CD4-positive, alpha-beta T cell treated with Interleukin-6 for 4 hours (primary cell): ENCODE measurements around the gene MAGI2.

Experiments used
- DNase-seq: peaks from one replicate; pipeline ENCODE4 v3.0.0-alpha.2; 2020; ENCODE audit warnings: mixed read lengths

MAGI2 gene

GRCh38 chr7:78195281-78195680, 1258.2 kb downstream of the MAGI2 start:
- DNase-seq: no peak

GRCh38 chr7:78194611-78195010, 1258.9 kb downstream of the MAGI2 start:
- DNase-seq: no peak

GRCh38 chr7:78191475-78192079, 1261.9 kb downstream of the MAGI2 start:
- DNase-seq: no peak

GRCh38 chr7:78189762-78190161, 1263.7 kb downstream of the MAGI2 start:
- no peak for DNase-seq

GRCh38 chr7:78185149-78185745, 1268.2 kb downstream of the MAGI2 start:
- no peak for DNase-seq

- no peak for DNase-seq
These were observed 1269.2 kb downstream of the MAGI2 start for GRCh38 chr7:78184299-78184698.

GRCh38 chr7:78179827-78180477, 1273.5 kb downstream of the MAGI2 start:
- no peak for DNase-seq

- no peak for DNase-seq
These were observed 1274.3 kb downstream of the MAGI2 start for GRCh38 chr7:78179211-78179610.

GRCh38 chr7:78178319-78178718, 1275.1 kb downstream of the MAGI2 start:
- DNase-seq: no peak

- no peak for DNase-seq
These were observed 1277.3 kb downstream of the MAGI2 start for GRCh38 chr7:78176171-78176570.

- DNase-seq: no peak
These were observed 1278.0 kb downstream of the MAGI2 start for GRCh38 chr7:78175330-78176100.

- DNase-seq: no peak
These were observed 1279.8 kb downstream of the MAGI2 start for GRCh38 chr7:78173666-78174065.

GRCh38 chr7:78172933-78173591, 1280.4 kb downstream of the MAGI2 start:
- DNase-seq: no peak

GRCh38 chr7:78172267-78172757, 1281.2 kb downstream of the MAGI2 start:
- no peak for DNase-seq

- no peak for DNase-seq
These were observed 1282.1 kb downstream of the MAGI2 start for GRCh38 chr7:78171398-78171797.

GRCh38 chr7:78170815-78171214, 1282.7 kb downstream of the MAGI2 start:
- no peak for DNase-seq

GRCh38 chr7:78169992-78170391, 1283.5 kb downstream of the MAGI2 start:
- DNase-seq: no peak

- DNase-seq: no peak
These were observed 1284.6 kb downstream of the MAGI2 start for GRCh38 chr7:78168865-78169264.

- no peak for DNase-seq
These were observed 1285.6 kb downstream of the MAGI2 start for GRCh38 chr7:78167860-78168259.

GRCh38 chr7:78165854-78166253, 1287.6 kb downstream of the MAGI2 start:
- no peak for DNase-seq

GRCh38 chr7:78165454-78165853, 1288.0 kb downstream of the MAGI2 start:
- no peak for DNase-seq

GRCh38 chr7:78164459-78164858, 1289.0 kb downstream of the MAGI2 start:
- DNase-seq: no peak

GRCh38 chr7:78161781-78162180, 1291.7 kb downstream of the MAGI2 start:
- no peak for DNase-seq
